OCI-LY7 (cell line): ENCODE results near the gene CEBPZOS.
"Not testable (repeated sequence)": the region's sequence is repeated elsewhere in the genome, so short reads cannot be mapped to it uniquely, and the experiment has no call there.

Experiments
- EZH2phosphoT487 ChIP-seq: fragments of 200-600 bp; sonication (generic); IDR thresholded peaks from 2 replicates; pipeline ENCODE4 v1.6.1; 2018; ENCODE audit warnings: low read depth, borderline replicate concordance, mild to moderate bottlenecking, mixed run types, antibody characterized with exemption, low read length, moderate library complexity, mixed read lengths
- TF ChIP-seq, protein P1 (sequence below): fragments of 200-600 bp; sonication (generic); conservative IDR thresholded peaks from 2 replicates; pipeline ENCODE4 v1.5.1; 2014; ENCODE audit warnings: mild to moderate bottlenecking, antibody characterized with exemption, low read length, moderate library complexity, mixed read lengths

- TF ChIP-seq, protein P1, sequence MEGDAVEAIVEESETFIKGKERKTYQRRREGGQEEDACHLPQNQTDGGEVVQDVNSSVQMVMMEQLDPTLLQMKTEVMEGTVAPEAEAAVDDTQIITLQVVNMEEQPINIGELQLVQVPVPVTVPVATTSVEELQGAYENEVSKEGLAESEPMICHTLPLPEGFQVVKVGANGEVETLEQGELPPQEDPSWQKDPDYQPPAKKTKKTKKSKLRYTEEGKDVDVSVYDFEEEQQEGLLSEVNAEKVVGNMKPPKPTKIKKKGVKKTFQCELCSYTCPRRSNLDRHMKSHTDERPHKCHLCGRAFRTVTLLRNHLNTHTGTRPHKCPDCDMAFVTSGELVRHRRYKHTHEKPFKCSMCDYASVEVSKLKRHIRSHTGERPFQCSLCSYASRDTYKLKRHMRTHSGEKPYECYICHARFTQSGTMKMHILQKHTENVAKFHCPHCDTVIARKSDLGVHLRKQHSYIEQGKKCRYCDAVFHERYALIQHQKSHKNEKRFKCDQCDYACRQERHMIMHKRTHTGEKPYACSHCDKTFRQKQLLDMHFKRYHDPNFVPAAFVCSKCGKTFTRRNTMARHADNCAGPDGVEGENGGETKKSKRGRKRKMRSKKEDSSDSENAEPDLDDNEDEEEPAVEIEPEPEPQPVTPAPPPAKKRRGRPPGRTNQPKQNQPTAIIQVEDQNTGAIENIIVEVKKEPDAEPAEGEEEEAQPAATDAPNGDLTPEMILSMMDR = not testable (repeated sequence)
- TF ChIP-seq EZH2phosphoT487 = not testable (repeated sequence)
Measured at GRCh38 chr2:37225129-37225528, 28.8 kb downstream of the CEBPZOS start.
